A204.1 (cell line): ENCODE data around the gene DTX1.

Experiments used
- FAIRE-seq: peaks from 2 replicates; lab custom pipeline; 2012; peaks lifted over from hg19 to GRCh38; lab: Jason Lieb, UNC

DTX1 gene

DNA sequence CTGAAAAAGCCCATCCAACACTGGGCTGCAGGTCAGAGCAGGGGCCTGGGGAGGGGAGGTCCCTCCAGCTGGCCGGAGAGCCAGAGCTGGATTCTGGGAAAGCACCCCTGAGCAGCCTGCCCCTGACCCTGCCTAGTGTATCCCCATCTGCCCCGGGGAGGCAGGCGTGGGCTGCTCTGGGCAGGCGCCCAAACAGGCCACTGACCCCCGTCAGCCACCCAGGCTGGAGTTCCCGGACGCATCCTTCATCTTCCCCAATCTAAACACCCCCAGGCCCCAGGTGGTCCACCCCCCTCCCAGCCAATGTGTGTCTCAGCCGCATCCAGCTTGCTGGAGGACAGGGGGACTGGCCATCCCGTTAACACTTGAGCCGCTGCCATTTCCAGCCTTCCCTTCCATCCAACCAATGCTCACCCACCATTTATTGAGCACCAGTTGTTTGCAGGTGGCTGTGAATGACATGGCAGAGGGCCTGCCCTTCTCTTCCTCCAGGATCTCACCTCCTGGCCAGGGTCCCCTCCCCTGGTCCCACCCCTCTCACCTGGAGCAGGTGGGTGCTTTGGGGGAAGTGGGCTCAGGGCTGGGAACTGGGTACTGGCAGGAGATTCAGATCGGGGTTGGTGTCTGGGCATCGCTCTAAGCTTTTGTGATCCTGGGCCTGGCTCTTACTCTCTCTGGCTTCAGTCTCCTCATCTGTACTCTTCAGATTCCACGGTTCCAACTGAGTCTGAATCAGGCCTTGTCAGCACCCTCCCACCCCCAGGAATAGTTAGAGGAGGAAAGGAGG is 743 bp upstream of the DTX1 start:
- FAIRE-seq = no peak

DNA sequence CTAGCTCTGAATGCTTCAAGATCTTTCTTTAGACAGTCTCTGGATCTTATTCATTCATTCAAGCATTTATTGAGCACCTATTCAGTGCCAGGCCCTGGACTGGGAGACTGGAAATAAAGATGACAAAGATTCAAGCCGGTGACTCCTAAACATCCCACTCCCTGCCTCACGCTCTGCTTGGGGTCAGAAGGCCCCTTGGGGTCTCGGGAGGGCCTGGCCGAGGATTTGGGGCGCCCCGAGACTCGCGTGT is 224 bp upstream of the DTX1 start:
- no peak for FAIRE-seq

DNA sequence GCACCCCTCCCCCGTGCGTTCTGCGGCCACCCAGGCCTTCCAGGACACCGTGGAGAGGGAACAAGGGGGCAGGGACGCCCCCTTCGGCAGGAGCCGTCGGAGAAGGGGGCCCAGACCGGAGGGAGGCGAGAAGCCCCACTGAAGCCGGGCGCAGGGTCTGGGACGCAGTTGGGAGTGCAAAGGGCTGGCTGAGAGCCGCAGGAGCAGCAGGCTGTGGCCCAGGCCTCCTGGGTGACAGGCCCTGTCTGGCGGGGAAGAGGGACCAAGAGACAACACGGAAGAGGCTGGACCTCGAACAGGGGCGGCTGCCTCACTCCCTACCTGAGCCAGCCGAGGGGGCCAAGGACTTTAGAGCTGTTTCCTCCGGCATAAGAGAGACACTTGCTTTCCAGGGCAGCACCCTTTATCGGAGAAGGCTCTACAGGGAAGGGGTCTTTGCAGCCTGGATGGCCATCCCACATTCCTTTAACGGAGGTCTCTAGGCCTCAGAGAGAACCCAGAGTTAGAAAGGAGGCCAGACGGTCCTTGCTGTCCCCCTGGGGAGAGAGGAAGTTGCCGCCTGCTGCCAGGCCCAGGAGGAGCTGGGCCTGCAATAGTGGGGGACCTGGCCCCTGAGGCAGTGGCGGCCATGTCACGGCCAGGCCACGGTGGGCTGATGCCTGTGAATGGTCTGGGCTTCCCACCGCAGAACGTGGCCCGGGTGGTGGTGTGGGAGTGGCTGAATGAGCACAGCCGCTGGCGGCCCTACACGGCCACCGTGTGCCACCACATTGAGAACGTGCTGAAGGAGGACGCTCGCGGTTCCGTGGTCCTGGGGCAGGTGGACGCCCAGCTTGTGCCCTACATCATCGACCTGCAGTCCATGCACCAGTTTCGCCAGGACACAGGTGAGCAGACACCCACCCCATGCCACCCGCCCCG is 1.3 kb downstream of the DTX1 start:
- FAIRE-seq = no peak

DNA sequence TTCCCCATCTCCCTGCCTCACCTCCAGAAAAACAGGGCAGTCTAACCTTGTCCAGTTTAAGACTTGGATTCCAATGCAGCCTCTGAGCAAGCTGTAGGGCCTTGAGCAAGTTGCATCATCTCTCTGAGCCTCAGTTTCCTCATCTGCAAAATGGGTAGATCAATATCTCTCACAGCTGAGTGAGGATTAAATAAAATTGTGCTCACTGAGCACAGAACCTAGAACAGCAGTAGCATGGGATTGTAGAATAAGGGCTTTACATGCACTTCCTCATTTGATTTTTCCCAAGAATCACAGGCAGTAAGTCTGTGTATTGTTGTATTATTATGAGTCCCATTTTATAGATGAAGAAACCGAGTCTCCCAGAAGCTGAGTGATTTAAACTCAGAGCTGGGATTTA is 2.0 kb downstream of the DTX1 start:
- no peak for FAIRE-seq

DNA sequence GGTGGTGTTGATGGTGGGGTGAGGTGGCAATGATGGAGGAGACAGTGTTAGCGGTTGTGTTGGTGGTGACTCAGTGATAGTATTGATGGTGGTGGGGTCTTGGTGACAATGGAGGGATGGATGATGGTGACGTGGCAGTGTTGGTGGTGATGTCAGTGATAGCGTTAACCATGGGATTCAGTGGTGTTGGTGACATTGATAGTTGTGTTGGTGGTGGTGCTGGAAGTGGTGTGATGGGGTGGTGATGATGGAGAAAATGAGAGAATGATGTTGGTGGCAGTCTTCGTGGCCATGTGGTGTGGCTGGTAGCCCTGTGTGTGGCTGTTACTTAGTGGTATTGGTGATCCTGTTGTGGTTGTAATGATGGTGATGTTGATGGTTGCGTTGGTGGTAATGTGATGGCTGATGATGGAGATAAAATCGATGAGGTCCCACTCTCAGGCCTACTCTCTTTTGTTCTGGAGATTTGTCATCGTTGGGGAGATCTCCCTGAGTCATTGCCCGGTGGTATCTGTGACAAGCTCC is 2.6 kb downstream of the DTX1 start:
- no peak for FAIRE-seq

DNA sequence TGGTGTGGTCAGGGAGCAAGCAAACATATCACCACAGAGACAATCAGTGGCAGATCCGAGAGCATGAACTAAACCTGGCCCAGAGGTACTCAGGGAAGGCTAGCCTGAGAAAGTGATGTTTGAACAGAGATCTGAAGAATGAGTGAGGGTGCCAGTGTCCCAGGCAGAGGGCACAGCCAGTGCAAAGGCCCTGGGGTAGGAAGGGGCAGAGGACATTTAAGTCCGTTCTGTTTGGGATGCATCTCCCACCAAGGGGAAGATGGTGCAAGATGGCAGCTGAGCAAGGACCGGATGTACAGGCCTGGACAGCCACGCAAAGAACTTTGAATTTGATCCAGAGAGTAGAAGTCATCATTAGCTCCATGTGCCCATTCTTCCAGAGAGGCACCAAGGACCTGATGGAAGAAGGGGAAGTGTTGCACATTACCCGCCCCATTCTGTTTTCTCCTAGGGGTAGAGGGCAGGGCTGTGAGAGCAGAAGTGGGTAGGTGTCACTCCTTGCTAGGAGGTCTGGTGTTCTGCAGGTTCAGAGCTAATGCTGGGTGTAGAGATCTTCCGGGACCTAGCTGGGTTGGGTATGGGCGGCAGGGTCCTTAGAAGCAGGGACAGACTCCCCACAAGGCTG is 3.9 kb downstream of the DTX1 start:
- FAIRE-seq = no peak

DNA sequence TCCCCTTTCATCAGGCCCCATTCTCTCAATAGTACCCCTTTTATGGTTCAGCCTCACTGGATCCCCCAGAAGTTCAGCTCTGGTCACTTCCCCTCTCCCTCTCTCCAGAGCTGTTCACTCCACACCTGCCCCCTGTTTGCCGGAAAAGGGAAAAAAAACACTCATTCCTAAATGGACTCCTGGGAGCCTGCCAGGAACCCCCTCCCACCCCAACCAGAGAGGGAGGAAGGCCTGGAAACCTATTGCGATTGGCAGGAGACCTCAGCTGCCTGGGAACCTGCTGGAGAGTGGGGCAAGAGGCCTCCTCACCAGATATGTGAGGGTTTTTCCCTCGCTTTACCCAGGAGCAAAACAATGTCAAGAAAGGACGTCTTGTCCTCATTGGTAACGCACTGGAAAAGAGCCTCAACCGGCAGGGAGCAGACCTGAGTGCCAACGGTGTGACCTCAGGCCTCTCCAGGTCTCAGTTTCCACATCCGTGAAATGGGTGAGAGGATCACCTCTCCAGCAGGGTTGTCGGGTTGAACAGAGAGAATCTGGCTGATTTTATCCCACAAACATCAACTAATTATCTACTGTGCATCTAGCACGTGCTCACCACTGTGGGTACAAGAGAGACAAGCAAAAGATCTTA is 4.6 kb downstream of the DTX1 start:
- no peak for FAIRE-seq

DNA sequence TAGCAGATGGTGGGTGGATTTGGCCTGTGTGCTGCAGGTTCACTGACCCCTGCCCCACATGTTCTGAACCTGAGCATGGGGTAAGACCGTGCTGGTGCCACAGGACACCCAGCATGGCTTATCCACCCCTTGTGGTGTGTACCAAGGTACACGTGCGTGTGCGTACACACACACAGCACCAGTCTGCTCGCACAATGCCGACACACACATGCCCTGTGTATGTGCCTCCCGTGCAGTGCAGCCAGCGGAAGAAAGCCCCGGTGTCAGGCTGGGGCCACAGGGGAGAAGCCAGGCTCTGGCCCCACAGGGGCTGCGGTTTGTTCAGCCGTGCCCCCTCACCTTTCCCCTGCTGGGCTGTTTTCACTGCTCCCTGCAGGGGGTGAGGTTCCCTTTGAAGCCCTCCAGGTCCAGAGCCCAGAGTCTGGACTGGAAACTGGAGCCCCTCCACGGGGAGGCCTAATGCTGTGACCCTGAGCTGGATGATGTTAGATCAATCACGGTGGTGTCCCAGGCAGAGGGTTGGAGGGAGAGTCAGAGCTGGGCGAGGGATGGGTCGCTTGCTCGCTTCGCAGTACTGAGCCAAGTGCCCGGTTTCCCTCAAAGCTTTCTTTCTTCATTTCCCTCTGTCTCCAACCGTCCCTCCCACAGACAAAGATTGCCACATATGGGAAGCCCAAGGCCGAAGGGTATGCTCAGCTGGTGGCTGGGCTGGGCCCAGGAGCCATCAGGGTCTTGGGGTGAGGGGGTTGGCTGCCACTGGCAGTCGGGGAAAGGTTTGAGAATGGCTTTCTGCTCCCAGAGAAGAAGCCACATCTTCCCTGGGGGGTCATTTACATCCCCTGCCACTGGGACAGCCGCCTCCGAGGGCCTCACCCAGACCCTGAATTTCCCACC is 6.2 kb downstream of the DTX1 start:
- no peak for FAIRE-seq

DNA sequence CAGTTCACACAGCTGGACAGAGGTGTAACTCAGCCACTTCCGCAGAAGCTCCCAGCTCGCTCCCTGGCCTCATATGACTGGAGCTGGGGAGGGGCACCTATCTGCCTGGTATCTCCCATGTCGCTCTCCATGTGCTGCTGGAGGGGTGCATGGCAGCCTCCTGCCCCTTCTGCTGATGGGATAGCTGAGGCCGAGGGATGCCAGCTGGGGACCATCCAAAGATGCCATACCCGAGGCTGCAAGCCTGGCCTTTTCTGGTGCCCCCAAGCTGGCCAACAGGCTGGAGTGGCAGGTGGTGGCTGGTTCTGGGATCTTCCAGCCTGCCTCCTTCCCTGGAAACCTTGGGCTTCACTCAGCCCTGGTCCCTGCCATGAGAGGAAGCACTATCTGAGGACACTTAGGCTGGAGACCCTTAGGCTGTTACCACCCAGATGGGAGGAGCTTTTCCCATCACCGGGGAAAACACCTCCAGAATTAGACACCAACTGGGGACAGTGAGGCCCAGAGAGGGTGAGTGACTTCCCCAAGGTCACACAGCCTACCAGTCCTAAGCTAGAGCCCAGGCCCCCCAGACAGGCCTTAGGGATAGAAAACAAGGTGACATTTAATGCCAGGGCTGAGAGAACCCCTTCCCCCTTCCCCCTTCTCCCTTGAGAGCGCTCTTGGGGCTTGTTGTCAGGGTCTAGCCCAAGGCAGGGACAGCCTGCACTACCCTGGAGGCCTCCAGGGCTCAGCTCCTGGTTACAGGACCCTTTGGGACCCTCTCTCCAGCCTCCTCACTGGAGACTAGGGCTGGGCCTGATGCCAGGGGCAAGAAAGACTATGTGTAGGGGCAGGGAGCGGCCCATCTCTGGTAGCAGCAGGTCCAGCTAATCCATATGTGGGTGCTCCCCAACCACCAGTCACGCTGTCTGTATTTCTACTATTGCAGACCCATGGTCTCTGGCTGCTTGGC is 7.1 kb downstream of the DTX1 start:
- FAIRE-seq = no peak

DNA sequence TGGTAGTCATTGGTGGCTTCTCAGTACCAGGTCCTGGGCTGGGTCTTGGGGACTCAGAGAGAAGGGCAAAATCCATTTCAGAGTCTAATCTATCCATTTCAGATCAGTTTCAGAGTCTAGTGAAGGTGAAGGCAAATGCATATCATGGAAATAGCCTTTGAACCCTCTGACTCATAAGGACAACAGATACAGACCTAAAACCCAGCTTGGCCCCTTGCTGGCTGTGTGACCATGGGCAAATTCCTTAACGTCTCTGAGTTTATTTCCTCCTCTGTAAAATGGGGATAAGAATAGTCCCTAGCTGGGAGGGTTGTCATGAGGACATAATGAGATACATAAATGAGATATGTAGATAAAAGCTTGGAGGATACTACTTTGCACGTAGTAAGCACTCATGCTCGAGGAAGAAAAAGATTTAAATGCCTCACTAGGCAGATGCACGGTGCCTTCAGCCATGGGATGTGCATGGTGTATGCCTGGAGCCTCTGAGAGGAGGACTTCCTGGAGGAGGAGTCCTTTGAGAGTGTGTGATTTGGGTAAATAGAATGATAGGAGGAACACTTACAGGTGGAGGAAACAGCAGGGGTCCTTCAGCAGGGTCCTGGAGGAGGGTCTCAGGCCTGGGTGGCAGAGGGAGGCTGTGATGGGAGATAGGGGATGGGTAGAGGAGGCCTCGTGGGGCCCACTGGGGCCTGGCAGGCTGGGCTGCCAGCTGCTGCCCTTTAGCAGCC is 8.0 kb downstream of the DTX1 start:
- FAIRE-seq = no peak

DNA sequence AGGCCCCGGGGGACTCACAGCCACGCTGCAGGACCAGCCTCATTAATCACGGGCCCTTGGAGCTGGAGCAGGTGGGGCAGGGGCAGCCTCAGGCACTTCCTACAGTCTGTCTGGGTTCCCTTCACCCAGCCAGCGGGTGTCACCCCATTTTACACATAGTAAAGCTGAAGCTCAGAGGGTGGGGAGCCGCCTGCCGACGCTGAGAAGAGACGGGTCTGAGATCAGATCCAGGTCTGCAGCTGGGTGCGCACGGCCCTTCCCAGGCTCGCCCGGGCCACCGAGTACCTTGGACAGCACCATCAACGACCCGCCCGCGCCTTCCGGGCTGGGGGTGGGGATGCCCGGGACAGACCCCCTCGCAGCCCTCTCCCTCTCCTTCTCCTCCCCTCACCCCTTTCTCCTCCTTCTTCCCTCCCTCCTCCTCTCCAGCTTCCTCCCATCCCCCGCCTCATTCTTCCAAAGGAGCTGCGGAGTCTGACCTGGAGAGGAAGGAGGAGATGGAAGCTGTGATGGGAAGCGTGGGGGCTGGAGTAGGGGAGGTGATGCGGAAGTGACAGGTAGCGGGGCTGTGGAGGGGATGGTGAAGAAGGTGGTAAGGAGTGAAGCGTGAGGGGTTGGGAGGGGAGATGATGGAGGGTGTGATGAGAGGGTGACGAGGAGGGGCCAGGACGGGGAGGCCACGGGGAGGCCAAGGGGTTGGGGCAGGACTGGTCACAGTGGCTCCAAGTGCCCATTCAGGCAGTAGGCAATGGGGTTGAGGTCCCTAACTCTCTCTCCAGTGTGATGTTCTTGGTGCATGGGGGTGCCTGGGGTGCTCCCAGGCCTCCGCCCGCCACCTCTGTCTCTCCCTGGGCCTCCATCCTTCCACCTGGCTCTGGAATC is 8.8 kb downstream of the DTX1 start:
- no peak for FAIRE-seq

DNA sequence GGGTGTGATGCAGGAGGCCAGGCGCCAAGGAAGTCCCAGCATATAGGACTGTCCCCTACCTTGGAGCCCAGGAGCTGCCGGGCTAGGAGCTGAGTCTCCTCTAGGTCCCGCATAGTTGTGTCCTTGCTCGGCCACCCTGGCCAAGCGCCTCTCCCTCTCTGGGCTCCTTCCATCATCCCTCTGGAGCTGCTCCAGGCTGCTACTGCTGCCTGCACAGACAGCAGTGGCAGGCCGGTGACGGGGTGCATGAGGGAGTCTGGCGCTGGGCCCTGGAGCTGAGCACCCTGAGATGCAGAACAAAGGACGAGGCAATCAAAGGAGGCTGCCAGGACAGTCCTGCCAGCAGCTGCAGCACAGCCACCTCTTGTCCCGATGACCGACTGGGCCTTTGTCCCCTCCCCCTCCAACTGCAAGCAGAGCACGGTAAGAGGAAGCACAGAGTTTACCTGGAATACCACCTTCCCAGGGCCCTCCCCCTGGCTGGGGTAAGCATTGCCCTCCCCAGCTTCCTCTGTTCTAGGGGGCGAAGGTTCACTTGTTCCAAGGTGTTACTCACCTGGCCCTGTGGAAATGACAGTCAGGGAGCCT is 10.4 kb downstream of the DTX1 start:
- no peak for FAIRE-seq

DNA sequence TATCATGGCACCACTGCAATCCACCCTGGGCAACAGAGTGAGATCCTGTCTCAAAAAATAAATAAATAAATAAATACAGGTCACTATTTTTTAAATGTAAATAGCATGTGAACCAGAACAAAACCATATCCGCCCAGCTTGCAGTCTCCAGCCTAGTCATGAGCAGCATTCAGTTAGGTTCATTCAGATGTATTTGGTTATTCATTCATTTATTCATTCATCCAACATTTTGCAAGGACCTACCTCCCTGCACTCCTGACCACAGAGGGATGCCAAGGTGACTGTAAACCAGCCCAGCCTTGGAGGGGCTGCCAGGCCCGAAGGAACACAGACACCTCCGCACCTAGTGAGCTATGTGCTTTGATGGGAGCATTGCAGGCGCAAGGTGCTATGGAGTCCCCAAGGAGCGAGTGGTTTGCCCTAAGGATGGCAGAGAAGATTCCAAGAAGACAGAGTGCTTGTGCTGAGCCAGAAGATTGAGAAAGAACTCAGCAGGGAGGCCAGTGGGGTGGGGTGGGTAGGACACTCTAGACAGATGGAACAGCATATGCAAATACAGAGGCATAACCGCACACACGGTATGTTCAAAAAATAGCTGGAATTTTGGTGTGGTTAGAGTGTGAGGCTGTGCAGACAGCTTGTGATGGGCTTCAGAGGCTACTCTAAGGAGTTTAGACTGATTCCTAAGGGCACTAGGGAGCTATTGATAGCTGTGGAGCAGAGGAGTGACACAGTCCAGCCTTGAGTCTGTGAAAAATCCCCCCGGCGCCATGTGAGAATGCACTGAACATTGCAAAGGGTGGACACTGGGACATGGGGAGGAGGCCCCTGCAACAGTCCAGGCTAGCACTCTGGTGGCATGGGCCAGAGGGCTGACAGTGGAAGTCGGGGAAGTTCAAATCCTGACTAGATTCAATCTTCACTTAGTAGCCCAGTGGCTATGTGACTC is 11.7 kb downstream of the DTX1 start:
- no peak for FAIRE-seq

DNA sequence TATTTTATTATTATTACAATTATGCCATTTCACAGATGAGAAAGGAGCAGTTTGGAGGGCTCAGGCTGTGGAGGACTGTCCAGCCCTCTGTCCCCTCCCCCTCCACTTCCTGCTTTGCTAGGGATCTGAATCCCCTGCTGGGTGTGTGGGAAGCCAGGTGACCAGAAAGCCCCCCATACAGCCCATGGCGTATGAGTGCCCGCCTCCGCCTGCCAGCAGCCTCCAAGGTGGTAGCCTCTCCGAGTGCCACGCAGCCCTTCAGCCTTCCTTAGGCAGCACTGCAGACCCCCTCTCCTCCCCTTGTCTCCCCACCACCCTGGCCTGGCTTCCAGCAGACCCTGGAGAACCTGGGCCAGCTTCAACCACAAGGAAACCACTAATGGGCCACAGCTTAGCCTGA is 12.6 kb downstream of the DTX1 start:
- FAIRE-seq = no peak

DNA sequence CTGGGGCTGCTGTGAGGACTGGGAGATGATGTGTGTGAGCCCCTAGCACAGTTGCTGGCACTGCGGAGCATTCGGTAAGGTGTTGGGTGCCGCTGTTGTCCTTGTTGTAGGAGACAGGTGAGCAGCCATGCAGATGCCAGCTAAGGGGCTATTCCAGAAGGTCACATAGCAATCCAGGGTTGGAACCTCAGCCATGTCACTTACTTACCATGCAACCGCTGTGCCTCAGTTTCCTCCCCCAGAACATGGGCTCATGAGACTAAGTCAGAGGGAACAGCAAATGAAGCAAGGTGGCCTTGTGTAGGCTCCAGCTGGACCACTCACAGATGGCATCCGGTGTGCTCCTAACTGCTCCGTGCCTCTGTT is 13.2 kb downstream of the DTX1 start:
- no peak for FAIRE-seq

DNA sequence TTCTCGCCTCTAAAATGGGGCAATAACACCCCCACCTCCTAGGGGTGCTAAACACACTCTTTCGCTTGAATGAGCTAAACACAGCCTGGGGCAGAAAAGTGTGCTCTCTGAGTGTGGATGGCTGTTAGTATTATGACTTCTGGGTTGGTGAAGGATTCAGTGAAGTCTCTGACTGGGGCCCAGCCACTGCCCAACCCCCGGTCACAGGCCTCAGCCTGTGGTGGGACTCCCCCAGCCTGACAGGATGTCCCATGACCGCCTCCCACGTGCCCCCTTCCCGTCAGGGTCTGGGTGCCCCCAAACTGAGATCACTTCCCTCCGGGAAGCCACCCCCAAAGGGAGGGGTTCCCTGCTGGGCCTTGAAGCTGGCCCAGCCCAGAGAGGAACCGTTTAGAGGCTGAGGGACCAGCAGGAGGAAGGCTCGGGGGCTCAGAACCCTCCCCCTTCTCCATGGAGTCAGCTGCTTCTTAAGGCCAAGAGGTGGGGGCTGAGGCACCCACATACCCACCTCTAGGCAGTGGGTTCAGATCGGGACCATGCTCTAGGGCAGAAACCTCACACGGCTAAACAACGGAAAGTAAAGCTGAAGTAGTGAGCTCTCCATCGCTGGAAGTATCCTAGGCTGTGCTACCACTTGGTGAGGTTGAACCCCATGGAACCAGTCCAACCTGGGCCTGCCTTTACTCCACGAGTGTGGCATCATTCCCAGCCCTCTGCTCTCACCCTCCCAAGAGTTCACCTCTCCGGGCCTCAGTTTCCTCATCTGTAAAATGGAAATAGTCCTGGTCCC is 13.8 kb downstream of the DTX1 start:
- FAIRE-seq = no peak
